Lower leg skin (tissue), 4 donors: ENCODE measurements around the gene PDE6H. TPM values are rescaled to one million over a fixed set of nuclear protein-coding genes. Genes with fewer than 3 reads are reported as not detected.

ENCODE experiments used
- DNase-seq, 2 donors: peaks; one replicate each; pipeline ENCODE4 v3.0.0-alpha.2; 2019; ENCODE audit warnings: low spot score in 2 of 2
- H3K4me3 ChIP-seq: fragments of 200-600 bp; sonication (generic); 2 replicates; pipeline ENCODE4 v1.5.1; 2017; ENCODE audit warnings: mild to moderate bottlenecking, low read depth; ENCODE audit not compliant: poor library complexity, severe bottlenecking
- POLR2A ChIP-seq, 2 donors: fragments of 450-650 bp; IDR thresholded peaks; one replicate each; pipeline ENCODE4 v1.6.1; 2016 to 2017; ENCODE audit warnings: antibody characterized with exemption in 2 of 2, mild to moderate bottlenecking in 1 of 2, moderate library complexity in 1 of 2
- WGBS, 2 donors: methylation state at CpG; one replicate each; pipeline ENCODE4 v1.1.5; 2018; 5-methylcytosine and 5-hydroxymethylcytosine counted together
- intact Hi-C: fragments of 100-400 bp; cut with DNase I; formaldehyde crosslinking; loops from one replicate; pipeline ENCODE4 v1.15.0; 2023; ENCODE audit warnings: low total_unique reads
- total RNA-seq, 4 donors: library from RNA; depleted of rRNA; stranded (reverse); fragments of >200 nt; gene quantifications; one replicate each; pipeline ENCODE4 v1.1.0, GENCODE V29; 2016
- TF ChIP-seq, protein P1 (sequence below), 3 donors: fragments of 450-650 bp; IDR thresholded peaks; one replicate each; pipeline ENCODE4 v1.5.1; 2016; ENCODE audit warnings: antibody characterized with exemption in 3 of 3, mild to moderate bottlenecking in 3 of 3, moderate library complexity in 2 of 3

Gene PDE6H
- total RNA-seq, 4 donors from 2014 or later, result not detected

DNA sequence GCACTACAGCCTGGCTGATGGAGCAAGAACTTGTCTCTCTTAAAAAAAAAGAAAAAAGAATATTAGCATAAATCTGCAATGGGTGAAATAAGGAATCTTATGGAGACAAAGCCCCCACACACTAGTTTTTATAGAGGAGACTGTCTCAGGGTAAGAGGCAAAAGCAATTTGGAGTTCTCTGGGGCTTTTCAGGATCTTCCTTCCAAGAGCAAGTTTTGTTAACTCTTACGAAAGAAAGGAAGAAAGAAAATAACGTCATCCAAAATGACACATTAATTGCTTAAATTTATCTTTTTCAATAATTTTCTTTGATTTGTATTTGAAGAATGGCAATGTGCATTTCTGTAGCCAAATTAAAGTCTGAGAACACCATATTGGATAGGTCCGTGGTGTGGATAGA lies 3.8 kb downstream of the PDE6H start:
- TF ChIP-seq, protein P1, sequence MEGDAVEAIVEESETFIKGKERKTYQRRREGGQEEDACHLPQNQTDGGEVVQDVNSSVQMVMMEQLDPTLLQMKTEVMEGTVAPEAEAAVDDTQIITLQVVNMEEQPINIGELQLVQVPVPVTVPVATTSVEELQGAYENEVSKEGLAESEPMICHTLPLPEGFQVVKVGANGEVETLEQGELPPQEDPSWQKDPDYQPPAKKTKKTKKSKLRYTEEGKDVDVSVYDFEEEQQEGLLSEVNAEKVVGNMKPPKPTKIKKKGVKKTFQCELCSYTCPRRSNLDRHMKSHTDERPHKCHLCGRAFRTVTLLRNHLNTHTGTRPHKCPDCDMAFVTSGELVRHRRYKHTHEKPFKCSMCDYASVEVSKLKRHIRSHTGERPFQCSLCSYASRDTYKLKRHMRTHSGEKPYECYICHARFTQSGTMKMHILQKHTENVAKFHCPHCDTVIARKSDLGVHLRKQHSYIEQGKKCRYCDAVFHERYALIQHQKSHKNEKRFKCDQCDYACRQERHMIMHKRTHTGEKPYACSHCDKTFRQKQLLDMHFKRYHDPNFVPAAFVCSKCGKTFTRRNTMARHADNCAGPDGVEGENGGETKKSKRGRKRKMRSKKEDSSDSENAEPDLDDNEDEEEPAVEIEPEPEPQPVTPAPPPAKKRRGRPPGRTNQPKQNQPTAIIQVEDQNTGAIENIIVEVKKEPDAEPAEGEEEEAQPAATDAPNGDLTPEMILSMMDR (IDR thresholded peaks at IDR 0.05), result no peak
- no peak for TF ChIP-seq POLR2A (IDR thresholded peaks at IDR 0.05)
- DNase-seq, result no peak
- WGBS, 2 donors, result 79 to 85% methylated on average over 3 of the region's 3 CpGs
- no peak overlapping the region for H3K4me3 ChIP-seq
- intact Hi-C loops, result no loop called here

DNA sequence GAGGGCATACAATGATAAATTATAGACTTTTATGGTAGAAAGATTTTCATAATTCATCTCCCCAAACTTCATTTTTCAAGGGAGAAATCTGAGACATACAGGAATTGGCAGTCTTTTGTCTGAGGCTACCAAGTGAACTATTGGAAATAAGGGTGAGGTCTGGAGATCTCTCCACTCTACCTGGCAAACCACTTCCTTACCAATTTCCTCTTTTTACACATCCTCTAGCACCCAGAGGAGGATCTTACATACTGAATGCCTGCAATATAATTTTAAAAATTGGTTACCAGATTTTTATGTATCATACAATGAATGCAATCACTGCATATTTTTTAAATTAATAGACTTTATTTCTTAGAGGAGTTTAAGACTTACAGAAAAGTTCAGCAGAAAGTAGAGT lies 6.6 kb downstream of the PDE6H start:
- H3K4me3 ChIP-seq, result no peak overlapping the region
- no peak for DNase-seq
- TF ChIP-seq, protein P1 (IDR thresholded peaks at IDR 0.05), result no peak
- no peak for TF ChIP-seq POLR2A (IDR thresholded peaks at IDR 0.05)
- intact Hi-C loops, result no loop called here

GRCh38 chr12:14981049-14981448 lies 8.2 kb downstream of the PDE6H start:
- intact Hi-C loops, result no loop called here
- 93 to 97% methylated on average over 2 of the region's 2 CpGs for WGBS, 2 donors
- H3K4me3 ChIP-seq, result no peak overlapping the region
- TF ChIP-seq, protein P1 (IDR thresholded peaks at IDR 0.05), result no peak
- TF ChIP-seq POLR2A (IDR thresholded peaks at IDR 0.05), result no peak
- DNase-seq, result no peak

GRCh38 chr12:14982562-14982961 lies 9.7 kb downstream of the PDE6H start:
- no peak overlapping the region for H3K4me3 ChIP-seq
- intact Hi-C loops, result no loop called here
- TF ChIP-seq POLR2A (IDR thresholded peaks at IDR 0.05), result no peak
- TF ChIP-seq, protein P1 (IDR thresholded peaks at IDR 0.05), result no peak
- no peak for DNase-seq
- 88 to 91% methylated on average over 1 of the region's 1 CpG for WGBS, 2 donors

DNA sequence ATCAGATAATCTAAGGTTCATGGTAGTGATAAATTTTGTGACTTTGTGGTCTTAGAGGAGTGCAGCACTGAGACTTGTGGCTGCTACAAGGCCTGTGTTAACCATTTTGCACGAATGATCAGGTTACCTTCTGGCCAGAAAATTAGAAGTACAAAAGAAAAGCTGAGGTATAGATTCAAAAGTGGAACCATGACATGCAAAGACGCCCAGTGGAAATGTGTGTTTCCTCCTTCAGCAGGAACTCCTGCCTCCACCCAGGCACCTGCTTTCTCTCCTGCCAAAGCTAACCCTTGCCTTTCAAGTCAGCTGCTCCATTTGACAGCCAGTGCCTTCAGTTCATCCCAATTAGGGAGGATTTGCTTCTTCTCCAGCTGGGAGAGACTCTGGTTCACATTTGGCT lies 10.1 kb downstream of the PDE6H start:
- no peak overlapping the region for H3K4me3 ChIP-seq
- no peak for DNase-seq
- intact Hi-C loops, result no loop called here
- no peak for TF ChIP-seq POLR2A (IDR thresholded peaks at IDR 0.05)
- TF ChIP-seq, protein P1 (IDR thresholded peaks at IDR 0.05), result no peak
- WGBS, 2 donors, result 63 to 64% methylated on average over 2 of the region's 2 CpGs

- intact Hi-C loops, result no loop called here
- no peak for DNase-seq
- no peak for TF ChIP-seq POLR2A (IDR thresholded peaks at IDR 0.05)
- TF ChIP-seq, protein P1 (IDR thresholded peaks at IDR 0.05), result no peak
- no peak overlapping the region for H3K4me3 ChIP-seq
- 67 to 71% methylated on average over 1 of the region's 1 CpG for WGBS, 2 donors
Observed at GRCh38 chr12:14984036-14984435, 11.2 kb downstream of the PDE6H start.
